Kidney epithelial cell (primary cell): ENCODE results near the gene MEOX1. TPM values are rescaled to one million over a fixed set of nuclear protein-coding genes. Genes with fewer than 3 reads are reported as not detected.

Experiments
- DNase-seq: peaks from one replicate; pipeline ENCODE4 v3.0.0-alpha.2; 2010; ENCODE audit warnings: low read depth
- H3K27me3 ChIP-seq: 2 replicates; pipeline ENCODE4 v1.6.0; 2011; ENCODE audit warnings: low read length; ENCODE audit not compliant: control insufficient read depth, insufficient read depth
- H3K36me3 ChIP-seq: 2 replicates; pipeline ENCODE4 v1.5.1; 2011; ENCODE audit warnings: low read length; ENCODE audit not compliant: control insufficient read depth, insufficient read depth
- H3K4me3 ChIP-seq: 2 replicates; pipeline ENCODE4 v1.5.1; 2011; ENCODE audit warnings: low read depth, mild to moderate bottlenecking, control low read depth, low read length
- total RNA-seq: library from RNA; depleted of rRNA; stranded (reverse); fragments of >200 nt; gene quantifications from 2 replicates; pipeline ENCODE4 v1.2.3, GENCODE V29; 2015
- TF ChIP-seq, protein P1 (sequence below): IDR thresholded peaks from 2 replicates; pipeline ENCODE4 v1.5.1; 2011; ENCODE audit warnings: mild to moderate bottlenecking, moderate library complexity, low read length, control low read depth, inconsistent platforms; ENCODE audit not compliant: insufficient read depth, poor library complexity, severe bottlenecking

The MEOX1 gene
- total RNA-seq, 1 donor from 2014 or later: 2.6 TPM

GRCh38 chr17:43665084-43665936 is 3.6 kb upstream of the MEOX1 start:
- H3K27me3 ChIP-seq: peaks cover 4% of the 10 kb centered on the region
- TF ChIP-seq, protein P1, sequence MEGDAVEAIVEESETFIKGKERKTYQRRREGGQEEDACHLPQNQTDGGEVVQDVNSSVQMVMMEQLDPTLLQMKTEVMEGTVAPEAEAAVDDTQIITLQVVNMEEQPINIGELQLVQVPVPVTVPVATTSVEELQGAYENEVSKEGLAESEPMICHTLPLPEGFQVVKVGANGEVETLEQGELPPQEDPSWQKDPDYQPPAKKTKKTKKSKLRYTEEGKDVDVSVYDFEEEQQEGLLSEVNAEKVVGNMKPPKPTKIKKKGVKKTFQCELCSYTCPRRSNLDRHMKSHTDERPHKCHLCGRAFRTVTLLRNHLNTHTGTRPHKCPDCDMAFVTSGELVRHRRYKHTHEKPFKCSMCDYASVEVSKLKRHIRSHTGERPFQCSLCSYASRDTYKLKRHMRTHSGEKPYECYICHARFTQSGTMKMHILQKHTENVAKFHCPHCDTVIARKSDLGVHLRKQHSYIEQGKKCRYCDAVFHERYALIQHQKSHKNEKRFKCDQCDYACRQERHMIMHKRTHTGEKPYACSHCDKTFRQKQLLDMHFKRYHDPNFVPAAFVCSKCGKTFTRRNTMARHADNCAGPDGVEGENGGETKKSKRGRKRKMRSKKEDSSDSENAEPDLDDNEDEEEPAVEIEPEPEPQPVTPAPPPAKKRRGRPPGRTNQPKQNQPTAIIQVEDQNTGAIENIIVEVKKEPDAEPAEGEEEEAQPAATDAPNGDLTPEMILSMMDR: no peak
- peak; percentile 35 for DNase-seq
- no peak overlapping the region for H3K4me3 ChIP-seq
- H3K36me3 ChIP-seq: no peaks in the 10 kb centered on the region

GRCh38 chr17:43664096-43664495 is 2.4 kb upstream of the MEOX1 start:
- no peak for DNase-seq
- H3K27me3 ChIP-seq: peaks cover 11% of the 10 kb centered on the region
- no peaks in the 10 kb centered on the region for H3K36me3 ChIP-seq
- TF ChIP-seq, protein P1: no peak
- no peak overlapping the region for H3K4me3 ChIP-seq

- H3K27me3 ChIP-seq: peaks cover 15% of the 10 kb centered on the region
- TF ChIP-seq, protein P1: no peak
- H3K4me3 ChIP-seq: no peak overlapping the region
- DNase-seq: no peak
- H3K36me3 ChIP-seq: no peaks in the 10 kb centered on the region
These were observed 1.7 kb upstream of the MEOX1 start for GRCh38 chr17:43663383-43663782.

DNA sequence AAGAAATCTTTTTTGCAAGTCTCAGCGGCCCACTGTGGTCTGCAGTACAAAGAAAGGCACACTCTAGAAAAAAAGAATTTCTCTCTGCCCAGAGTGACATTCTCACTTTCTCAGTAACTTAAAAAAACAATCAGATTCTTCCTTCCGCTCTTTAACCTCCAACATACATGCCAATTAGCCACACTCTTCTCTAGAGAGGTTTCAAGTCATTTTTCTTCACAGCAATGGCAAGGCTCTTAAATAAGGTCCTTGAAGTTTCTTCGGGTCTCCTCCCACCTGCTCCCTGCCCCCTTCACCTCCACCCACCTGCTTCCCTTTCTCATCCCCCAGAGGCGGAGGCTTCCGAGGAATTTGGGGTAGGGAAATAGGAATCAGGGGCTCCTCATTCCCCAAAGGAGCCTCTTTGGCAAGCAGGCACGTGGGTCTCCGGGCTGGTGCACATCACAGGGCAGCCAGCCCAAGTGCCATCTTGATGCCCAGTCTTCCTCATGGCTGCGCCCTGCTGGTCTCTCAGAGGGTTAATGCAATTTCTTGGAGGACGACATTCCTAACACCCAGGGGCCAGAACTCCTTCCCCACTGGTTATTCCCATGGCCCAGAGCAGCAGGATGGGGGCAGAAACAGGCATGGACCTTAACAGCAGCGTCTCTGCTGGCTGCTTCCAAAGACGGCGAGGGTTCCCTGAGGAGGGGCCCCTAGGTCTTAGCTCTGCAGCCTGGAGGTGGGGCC is 855 bp upstream of the MEOX1 start:
- Histone ChIP-seq H3K36me3 (no peaks in the 10 kb centered on the region), H3K27me3 (peaks cover 15% of the 10 kb centered on the region), H3K4me3 (no peak overlapping the region)
- DNase-seq: no peak
- TF ChIP-seq, protein P1: no peak

GRCh38 chr17:43660816-43661493 is 767 bp downstream of the MEOX1 start:
- no peak for DNase-seq
- TF ChIP-seq, protein P1: no peak
- H3K4me3 ChIP-seq: no peak overlapping the region
- H3K36me3 ChIP-seq: no peaks in the 10 kb centered on the region
- H3K27me3 ChIP-seq: peaks cover 15% of the 10 kb centered on the region
